A673 (cell line): ENCODE data around the gene PRM2. TPM values are rescaled to one million over a fixed set of nuclear protein-coding genes. Genes with fewer than 3 reads are reported as not detected.
A peak's percentile ranks its signal among the peaks of the same experiment; 100 is the strongest.

Source experiments
- BruUV-seq: library from RNA; stranded (reverse); fragments of 400-500 nt; replicated peaks from 2 replicates; lab custom pipeline; 2021; lab: Mats Ljungman, UMichigan
- CTCF ChIA-PET: fragments of 300-600 bp; sonication (Branson Sonifier 250); formaldehyde crosslinking; loops from one replicate; lab custom pipeline; 2022; ENCODE audit warnings: antibody characterized with exemption; lab: Charles Lee
- POLR2A ChIA-PET: fragments of 300-600 bp; sonication (Branson Sonifier 250); formaldehyde crosslinking; loops from one replicate; lab custom pipeline; 2022; ENCODE audit warnings: antibody characterized with exemption; ENCODE audit not compliant: low non-redundant PET; lab: Charles Lee
- DNase-seq: peaks from one replicate; pipeline ENCODE4 v3.0.0-alpha.2; 2015; ENCODE audit warnings: low spot score
- H3K27ac ChIP-seq: fragments of 200-600 bp; sonication (generic); 2 replicates; pipeline ENCODE4 v1.5.1; 2016; ENCODE audit warnings: mixed run types, low read depth, mild to moderate bottlenecking, mixed read lengths, antibody characterized with exemption, low read length; ENCODE audit not compliant: poor library complexity, severe bottlenecking
- H3K27me3 ChIP-seq: fragments of 200-600 bp; sonication (generic); replicated peaks from 2 replicates; pipeline ENCODE4 v1.6.1; 2017; ENCODE audit warnings: mixed run types, low read depth, mild to moderate bottlenecking, mixed read lengths, antibody characterized with exemption, low read length; ENCODE audit not compliant: insufficient read depth, poor library complexity
- H3K36me3 ChIP-seq: fragments of 200-600 bp; sonication (generic); 2 replicates; pipeline ENCODE4 v1.6.1; 2016; ENCODE audit warnings: mixed run types, mild to moderate bottlenecking, mixed read lengths, antibody characterized with exemption, low read length; ENCODE audit not compliant: insufficient read depth, poor library complexity, severe bottlenecking
- H3K4me1 ChIP-seq: fragments of 200-600 bp; sonication (generic); 2 replicates; pipeline ENCODE4 v1.6.1; 2017; ENCODE audit warnings: mixed run types, mild to moderate bottlenecking, mixed read lengths, antibody characterized with exemption, low read length; ENCODE audit not compliant: insufficient read depth, poor library complexity, severe bottlenecking
- H3K4me3 ChIP-seq: fragments of 200-600 bp; sonication (generic); 2 replicates; pipeline ENCODE4 v1.5.1; 2016; ENCODE audit warnings: low read depth, mixed run types, mild to moderate bottlenecking, mixed read lengths, low read length; ENCODE audit not compliant: poor library complexity, severe bottlenecking
- H3K9me3 ChIP-seq: fragments of 200-600 bp; sonication (generic); 2 replicates; pipeline ENCODE4 v1.6.1; 2016; ENCODE audit warnings: mixed run types, low read depth, mild to moderate bottlenecking, mixed read lengths, antibody characterized with exemption, low read length; ENCODE audit not compliant: poor library complexity, severe bottlenecking
- EZH2 ChIP-seq: fragments of 200-600 bp; sonication (generic); IDR thresholded peaks from 2 replicates; pipeline ENCODE4 v1.6.1; 2017; ENCODE audit warnings: borderline replicate concordance, low read depth, mild to moderate bottlenecking, mixed read lengths, antibody characterized with exemption, low read length; ENCODE audit not compliant: poor library complexity, severe bottlenecking
- intact Hi-C: fragments of 100-400 bp; cut with micrococcal nuclease; formaldehyde crosslinking; loops from one replicate; pipeline ENCODE4 v1.10.0; 2022; ENCODE audit not compliant: unreplicated experiment
- total RNA-seq: library from RNA; stranded (reverse); gene quantifications from 2 replicates; pipeline ENCODE4 v1.2.3, GENCODE V29; 2021
- TF ChIP-seq, protein P1 (sequence below): fragments of 300-800, 200-600 bp; sonication (generic); conservative IDR thresholded peaks from 2 replicates; pipeline ENCODE4 v1.5.1; 2017; ENCODE audit warnings: low read depth, mild to moderate bottlenecking, antibody characterized with exemption, low read length, moderate library complexity, mixed read lengths

Gene PRM2
- total RNA-seq, 1 experiment from 2014 or later = not detected

DNA sequence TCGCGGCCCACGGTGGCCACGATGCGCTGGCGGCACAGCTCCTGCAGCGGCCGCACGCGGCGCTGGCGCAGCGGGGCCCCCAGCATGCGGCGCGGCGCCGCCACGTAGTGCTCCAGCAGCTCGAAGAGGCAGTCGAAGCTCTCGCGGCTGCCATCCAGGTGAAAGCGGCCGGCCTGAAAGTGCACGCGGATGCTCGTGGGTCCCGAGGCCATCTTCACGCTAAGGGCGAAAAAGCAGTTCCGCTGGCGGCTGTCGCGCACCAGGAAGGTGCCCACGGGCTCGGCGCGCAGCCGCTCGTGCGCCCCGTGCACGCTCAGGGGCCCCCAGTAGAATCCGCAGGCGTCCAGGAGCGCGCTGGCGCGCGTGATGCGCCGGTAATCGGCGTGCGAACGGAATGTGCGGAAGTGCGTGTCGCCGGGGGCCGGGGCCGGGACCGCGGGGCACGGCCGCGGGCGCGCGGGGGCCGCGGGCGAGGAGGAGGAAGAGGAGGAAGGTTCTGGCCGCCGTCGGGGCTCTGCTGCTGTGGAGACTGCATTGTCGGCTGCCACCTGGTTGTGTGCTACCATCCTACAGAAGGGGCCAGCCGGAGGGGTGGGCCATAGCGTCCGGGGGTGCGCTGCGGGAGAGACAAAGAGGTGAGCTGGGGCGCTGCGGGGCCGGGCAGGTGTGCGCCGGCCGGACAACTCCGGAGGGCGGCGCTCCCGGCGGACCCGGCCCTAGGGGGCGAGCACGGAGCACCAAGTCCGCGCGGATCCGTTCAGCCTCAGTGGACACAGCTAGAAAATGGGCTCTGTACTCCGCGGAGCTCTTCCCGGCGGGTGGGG lies 21.2 kb downstream of the PRM2 start:
- POLR2A ChIA-PET = no interaction called here
- Histone ChIP-seq H3K4me1 (peaks cover 14% of the 10 kb centered on the region), H3K36me3 (no peaks in the 10 kb centered on the region), H3K27ac (peak overlapping the region; percentile 72), H3K4me3 (peak overlapping the region; percentile 73), H3K27me3 (peaks cover 16% of the 10 kb centered on the region), H3K9me3 (no peaks in the 10 kb centered on the region)
- intact Hi-C loops = loop anchor here (5.0 kb wide), 1 partner anchor 153 kb away; no protein-coding TSS in a partner anchor
- DNase-seq = peak; percentile 46
- TF ChIP-seq, protein P1, sequence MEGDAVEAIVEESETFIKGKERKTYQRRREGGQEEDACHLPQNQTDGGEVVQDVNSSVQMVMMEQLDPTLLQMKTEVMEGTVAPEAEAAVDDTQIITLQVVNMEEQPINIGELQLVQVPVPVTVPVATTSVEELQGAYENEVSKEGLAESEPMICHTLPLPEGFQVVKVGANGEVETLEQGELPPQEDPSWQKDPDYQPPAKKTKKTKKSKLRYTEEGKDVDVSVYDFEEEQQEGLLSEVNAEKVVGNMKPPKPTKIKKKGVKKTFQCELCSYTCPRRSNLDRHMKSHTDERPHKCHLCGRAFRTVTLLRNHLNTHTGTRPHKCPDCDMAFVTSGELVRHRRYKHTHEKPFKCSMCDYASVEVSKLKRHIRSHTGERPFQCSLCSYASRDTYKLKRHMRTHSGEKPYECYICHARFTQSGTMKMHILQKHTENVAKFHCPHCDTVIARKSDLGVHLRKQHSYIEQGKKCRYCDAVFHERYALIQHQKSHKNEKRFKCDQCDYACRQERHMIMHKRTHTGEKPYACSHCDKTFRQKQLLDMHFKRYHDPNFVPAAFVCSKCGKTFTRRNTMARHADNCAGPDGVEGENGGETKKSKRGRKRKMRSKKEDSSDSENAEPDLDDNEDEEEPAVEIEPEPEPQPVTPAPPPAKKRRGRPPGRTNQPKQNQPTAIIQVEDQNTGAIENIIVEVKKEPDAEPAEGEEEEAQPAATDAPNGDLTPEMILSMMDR = no peak
- TF ChIP-seq EZH2 = no peak
- BruUV-seq = no TSS peak
- CTCF ChIA-PET = interaction anchor here (0.6 to 3.4 kb wide), 6 partner anchors 8 to 439 kb away, joined by 3 to 14 read pairs (median 3); no protein-coding TSS in a partner anchor

DNA sequence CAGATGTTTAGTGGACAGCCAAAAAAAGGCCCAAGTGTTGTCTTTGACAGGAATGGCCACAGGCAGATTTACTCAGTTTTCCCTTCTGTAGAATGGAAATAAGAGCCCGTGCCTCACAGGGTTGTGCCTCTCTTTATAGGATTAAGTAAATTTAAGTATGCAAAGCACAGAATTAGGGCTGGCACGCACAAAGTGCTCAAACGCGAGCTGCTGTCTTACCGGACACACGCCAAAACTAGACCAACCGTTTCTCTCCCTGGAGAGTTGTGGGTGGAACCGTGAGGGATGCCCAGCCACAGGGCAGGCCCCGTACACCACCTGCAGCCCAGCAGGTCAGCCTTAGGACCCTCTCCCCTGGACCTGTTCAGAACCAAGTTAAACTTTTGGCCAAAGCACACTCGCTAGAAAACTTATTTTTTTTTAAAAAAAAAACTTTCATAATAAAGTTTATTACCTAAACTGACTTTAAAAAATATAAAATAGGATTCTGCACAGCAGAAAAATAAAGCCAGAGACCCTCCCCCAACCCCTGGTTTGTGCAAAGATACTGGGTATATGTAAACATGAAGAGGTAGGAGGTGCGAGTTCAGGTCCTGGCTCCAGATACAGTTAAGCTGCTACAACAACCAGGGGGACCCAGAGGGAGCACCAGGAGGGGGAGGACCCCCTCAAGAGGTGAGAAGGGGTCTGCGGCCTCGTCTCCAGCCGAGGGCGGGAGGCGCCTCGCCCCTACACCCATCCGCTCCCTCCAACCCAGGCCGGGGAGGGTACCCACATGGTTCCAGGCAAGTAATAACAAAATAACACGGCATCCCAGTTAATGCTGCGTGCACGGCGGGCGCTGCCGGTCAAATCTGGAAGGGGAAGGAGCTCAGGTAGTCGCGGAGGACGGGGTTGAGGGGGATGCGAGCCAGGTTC lies 22.0 kb downstream of the PRM2 start:
- BruUV-seq = TSS peak; percentile 60
- Histone ChIP-seq H3K36me3 (no peaks in the 10 kb centered on the region), H3K27me3 (peaks cover 16% of the 10 kb centered on the region), H3K9me3 (no peaks in the 10 kb centered on the region), H3K4me1 (peaks cover 14% of the 10 kb centered on the region), H3K4me3 (peak overlapping the region; percentile 73), H3K27ac (no peak overlapping the region)
- TF ChIP-seq, protein P1 = no peak
- TF ChIP-seq EZH2 = no peak
- intact Hi-C loops = no loop called here
- POLR2A ChIA-PET = no interaction called here
- CTCF ChIA-PET = interaction anchor here (0.7 to 3.4 kb wide), 3 partner anchors 9 to 283 kb away, joined by 3 to 14 read pairs (median 3); no protein-coding TSS in a partner anchor
- DNase-seq = no peak

DNA sequence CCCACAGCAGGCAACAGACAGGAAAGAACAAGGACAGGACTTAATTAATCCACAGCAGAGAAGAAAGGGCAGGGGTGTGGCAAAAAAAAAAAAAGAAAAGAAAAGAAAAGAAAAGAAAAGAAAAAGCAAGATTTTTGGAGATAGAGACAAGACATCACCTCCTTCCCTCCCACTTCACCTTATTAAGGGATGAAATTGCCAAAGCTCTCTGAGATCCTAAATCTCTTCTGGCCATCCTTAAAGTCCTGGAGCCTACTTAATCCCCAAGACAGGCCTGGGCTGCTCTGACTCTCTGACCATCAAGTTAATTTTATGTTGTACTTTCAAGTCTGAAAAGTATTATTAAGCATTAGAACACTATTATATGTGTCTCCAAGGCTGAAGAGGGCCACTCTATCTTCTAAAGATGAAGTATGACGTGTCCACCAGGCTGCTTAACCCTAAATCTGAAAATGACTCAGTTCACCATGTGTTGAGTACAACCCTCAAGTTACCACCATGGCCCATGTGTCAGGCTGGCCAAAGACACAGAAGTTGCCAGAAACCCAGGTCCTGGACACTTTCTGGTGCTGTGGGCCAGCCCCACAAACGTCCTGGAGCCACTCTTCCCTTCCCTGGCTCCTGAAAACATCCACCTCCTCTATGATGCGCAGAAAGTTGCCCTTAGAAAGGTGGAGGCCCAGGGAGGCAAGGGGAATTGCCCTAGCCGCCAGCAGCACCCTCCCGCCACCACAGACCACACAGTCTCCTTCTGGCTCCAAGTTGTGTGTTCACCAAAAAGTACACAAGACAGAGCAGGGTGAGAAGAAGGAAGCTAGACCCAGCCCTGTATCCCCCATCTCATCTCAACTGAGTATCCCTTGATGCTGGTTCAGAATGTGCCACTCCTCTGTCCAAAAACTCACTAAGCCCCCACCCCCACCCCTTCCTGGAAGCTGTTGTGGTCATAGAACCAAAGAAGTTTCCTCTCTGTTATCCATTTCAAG lies 23.0 kb downstream of the PRM2 start:
- POLR2A ChIA-PET = no interaction called here
- Histone ChIP-seq H3K36me3 (no peaks in the 10 kb centered on the region), H3K27me3 (peaks cover 16% of the 10 kb centered on the region), H3K9me3 (no peaks in the 10 kb centered on the region), H3K27ac (no peak overlapping the region), H3K4me1 (peaks cover 14% of the 10 kb centered on the region), H3K4me3 (no peak overlapping the region)
- intact Hi-C loops = no loop called here
- no peak for DNase-seq
- BruUV-seq = no TSS peak
- TF ChIP-seq, protein P1 = no peak
- TF ChIP-seq EZH2 = no peak
- CTCF ChIA-PET = interaction anchor here (0.6 kb wide), 1 partner anchor 293 kb away, joined by 5 read pairs; no protein-coding TSS in a partner anchor
